ENCODE results near the gene SNPH.
A peak's percentile ranks its signal among the peaks of the same experiment; 100 is the strongest.

Gene SNPH

DNA sequence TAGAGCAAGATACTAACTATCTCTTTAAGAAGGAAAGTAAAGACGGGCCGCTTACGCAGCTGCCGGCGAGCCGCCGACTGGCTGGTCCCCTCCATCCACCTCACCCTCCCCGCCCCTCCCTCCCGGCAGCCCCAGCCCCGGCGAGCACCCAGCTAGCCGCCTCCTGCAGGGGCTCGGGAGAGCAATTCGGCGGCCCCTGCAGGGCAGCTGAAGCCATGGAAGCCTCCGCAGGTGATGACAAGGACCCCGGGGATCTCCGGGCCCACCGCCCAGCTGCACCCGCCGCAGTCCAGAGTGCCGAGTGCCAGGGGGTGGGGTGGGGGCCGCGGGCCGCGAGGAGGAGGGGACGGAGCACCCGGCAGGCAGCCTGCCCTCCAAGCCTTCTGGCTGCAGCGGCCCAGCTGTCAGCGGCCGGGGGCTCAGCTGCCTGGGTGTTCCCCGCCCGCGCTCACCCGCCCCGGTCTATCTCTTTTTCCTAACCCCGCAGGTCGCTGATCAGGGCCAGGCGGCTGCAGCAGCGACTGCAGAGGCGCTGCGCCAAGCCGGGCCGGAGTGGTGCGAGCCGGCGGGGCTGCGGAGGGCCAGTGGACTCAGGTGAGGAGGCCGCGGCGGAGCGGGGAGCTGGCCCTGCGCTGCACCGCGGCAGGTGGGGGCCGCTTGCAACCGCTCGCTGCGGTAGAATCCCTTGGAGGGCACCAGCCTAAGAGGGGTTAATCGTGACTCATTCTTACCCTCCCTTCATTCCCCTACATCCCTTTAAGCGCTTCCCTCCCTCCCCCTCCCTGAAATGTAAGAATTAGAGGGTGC lies at the start of gene SNPH (continued):
- TF ChIP-seq SCRT1 (tag by site-specific recombination; IDR thresholded peaks at IDR 0.05; ENCODE audit: borderline replicate concordance) (no peak), ZNF600 (tag by site-specific recombination; IDR thresholded peaks at IDR 0.05) (peak; percentile 74; the same call in 1 of the 2 replicates), GLI4 (tag by site-specific recombination; IDR thresholded peaks at IDR 0.05) (no peak), ZFP3 (tag by site-specific recombination; IDR thresholded peaks at IDR 0.05; ENCODE audit: low read depth) (no peak), ZNF549 (tag by site-specific recombination; IDR thresholded peaks at IDR 0.05) (no peak), ZNF660 (tag by site-specific recombination; IDR thresholded peaks at IDR 0.05) (no peak), INSM2 (tag by site-specific recombination; IDR thresholded peaks at IDR 0.05) (peak; percentile 95), ZNF10 (tag by site-specific recombination; IDR thresholded peaks at IDR 0.05) (no peak), ZNF555 (tag by site-specific recombination; conservative IDR thresholded peaks at IDR 0.05) (no peak), ZNF585B (tag by site-specific recombination; IDR thresholded peaks at IDR 0.05) (no peak), ZNF37A (tag by site-specific recombination; IDR thresholded peaks at IDR 0.05) (no peak), ZNF624 (tag by site-specific recombination; IDR thresholded peaks at IDR 0.05) (no peak), ZIC2 (tag by site-specific recombination; IDR thresholded peaks at IDR 0.05) (peak; percentile 78), ZNF621 (tag by site-specific recombination; IDR thresholded peaks at IDR 0.05) (no peak), ZNF777 (tag by site-specific recombination; IDR thresholded peaks at IDR 0.05; ENCODE audit: borderline replicate concordance) (no peak), ZBTB48 (tag by site-specific recombination; IDR thresholded peaks at IDR 0.05) (peak; percentile 51; the same call in 1 of the 2 replicates), ZNF658 (tag by site-specific recombination; IDR thresholded peaks at IDR 0.05) (no peak), ZNF791 (tag by site-specific recombination; IDR thresholded peaks at IDR 0.05) (no peak), ZNF26 (tag by site-specific recombination; IDR thresholded peaks at IDR 0.05) (no peak), ZNF664 (tag by site-specific recombination; IDR thresholded peaks at IDR 0.05) (no peak), KLF8 (tag by site-specific recombination; IDR thresholded peaks at IDR 0.05) (peak; percentile 60), REPIN1 (tag by site-specific recombination; IDR thresholded peaks at IDR 0.05; ENCODE audit: low read depth) (no peak), SP2 (tag by site-specific recombination; IDR thresholded peaks at IDR 0.05) (peak; percentile 18; the same call in 1 of the 2 replicates)
- TF ChIP-seq, protein P1, sequence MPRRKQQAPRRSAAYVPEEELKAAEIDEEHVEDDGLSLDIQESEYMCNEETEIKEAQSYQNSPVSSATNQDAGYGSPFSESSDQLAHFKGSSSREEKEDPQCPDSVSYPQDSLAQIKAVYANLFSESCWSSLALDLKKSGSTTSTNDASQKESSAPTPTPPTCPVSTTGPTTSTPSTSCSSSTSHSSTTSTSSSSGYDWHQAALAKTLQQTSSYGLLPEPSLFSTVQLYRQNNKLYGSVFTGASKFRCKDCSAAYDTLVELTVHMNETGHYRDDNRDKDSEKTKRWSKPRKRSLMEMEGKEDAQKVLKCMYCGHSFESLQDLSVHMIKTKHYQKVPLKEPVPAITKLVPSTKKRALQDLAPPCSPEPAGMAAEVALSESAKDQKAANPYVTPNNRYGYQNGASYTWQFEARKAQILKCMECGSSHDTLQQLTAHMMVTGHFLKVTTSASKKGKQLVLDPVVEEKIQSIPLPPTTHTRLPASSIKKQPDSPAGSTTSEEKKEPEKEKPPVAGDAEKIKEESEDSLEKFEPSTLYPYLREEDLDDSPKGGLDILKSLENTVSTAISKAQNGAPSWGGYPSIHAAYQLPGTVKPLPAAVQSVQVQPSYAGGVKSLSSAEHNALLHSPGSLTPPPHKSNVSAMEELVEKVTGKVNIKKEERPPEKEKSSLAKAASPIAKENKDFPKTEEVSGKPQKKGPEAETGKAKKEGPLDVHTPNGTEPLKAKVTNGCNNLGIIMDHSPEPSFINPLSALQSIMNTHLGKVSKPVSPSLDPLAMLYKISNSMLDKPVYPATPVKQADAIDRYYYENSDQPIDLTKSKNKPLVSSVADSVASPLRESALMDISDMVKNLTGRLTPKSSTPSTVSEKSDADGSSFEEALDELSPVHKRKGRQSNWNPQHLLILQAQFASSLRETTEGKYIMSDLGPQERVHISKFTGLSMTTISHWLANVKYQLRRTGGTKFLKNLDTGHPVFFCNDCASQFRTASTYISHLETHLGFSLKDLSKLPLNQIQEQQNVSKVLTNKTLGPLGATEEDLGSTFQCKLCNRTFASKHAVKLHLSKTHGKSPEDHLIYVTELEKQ (tag by site-specific recombination; IDR thresholded peaks at IDR 0.05; ENCODE audit: borderline replicate concordance): no peak
- TF ChIP-seq, protein P2, sequence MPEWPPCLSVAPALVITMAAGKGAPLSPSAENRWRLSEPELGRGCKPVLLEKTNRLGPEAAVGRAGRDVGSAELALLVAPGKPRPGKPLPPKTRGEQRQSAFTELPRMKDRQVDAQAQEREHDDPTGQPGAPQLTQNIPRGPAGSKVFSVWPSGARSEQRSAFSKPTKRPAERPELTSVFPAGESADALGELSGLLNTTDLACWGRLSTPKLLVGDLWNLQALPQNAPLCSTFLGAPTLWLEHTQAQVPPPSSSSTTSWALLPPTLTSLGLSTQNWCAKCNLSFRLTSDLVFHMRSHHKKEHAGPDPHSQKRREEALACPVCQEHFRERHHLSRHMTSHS (tag by site-specific recombination; IDR thresholded peaks at IDR 0.05): no peak
- TF ChIP-seq, protein P3, sequence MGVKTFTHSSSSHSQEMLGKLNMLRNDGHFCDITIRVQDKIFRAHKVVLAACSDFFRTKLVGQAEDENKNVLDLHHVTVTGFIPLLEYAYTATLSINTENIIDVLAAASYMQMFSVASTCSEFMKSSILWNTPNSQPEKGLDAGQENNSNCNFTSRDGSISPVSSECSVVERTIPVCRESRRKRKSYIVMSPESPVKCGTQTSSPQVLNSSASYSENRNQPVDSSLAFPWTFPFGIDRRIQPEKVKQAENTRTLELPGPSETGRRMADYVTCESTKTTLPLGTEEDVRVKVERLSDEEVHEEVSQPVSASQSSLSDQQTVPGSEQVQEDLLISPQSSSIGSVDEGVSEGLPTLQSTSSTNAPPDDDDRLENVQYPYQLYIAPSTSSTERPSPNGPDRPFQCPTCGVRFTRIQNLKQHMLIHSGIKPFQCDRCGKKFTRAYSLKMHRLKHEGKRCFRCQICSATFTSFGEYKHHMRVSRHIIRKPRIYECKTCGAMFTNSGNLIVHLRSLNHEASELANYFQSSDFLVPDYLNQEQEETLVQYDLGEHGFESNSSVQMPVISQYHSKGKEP (tag by site-specific recombination; IDR thresholded peaks at IDR 0.05): 0 out of 2 replicates have a peak, but pooled peaks have one; percentile 29
- TF ChIP-seq, protein P4, sequence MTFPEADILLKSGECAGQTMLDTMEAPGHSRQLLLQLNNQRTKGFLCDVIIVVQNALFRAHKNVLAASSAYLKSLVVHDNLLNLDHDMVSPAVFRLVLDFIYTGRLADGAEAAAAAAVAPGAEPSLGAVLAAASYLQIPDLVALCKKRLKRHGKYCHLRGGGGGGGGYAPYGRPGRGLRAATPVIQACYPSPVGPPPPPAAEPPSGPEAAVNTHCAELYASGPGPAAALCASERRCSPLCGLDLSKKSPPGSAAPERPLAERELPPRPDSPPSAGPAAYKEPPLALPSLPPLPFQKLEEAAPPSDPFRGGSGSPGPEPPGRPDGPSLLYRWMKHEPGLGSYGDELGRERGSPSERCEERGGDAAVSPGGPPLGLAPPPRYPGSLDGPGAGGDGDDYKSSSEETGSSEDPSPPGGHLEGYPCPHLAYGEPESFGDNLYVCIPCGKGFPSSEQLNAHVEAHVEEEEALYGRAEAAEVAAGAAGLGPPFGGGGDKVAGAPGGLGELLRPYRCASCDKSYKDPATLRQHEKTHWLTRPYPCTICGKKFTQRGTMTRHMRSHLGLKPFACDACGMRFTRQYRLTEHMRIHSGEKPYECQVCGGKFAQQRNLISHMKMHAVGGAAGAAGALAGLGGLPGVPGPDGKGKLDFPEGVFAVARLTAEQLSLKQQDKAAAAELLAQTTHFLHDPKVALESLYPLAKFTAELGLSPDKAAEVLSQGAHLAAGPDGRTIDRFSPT (tag by site-specific recombination; IDR thresholded peaks at IDR 0.05): peak; percentile 55; the same call in 1 of the 2 replicates
